HG03521 (cell line): ENCODE results near the gene TBX10.

ENCODE experiments used
- ATAC-seq: cut with Tn5 transposase; IDR thresholded peaks from one replicate; pipeline ENCODE4 v1.9.1; 2021; ENCODE audit warnings: mild to moderate bottlenecking, moderate library complexity; ENCODE audit not compliant: unreplicated experiment

The TBX10 gene

DNA sequence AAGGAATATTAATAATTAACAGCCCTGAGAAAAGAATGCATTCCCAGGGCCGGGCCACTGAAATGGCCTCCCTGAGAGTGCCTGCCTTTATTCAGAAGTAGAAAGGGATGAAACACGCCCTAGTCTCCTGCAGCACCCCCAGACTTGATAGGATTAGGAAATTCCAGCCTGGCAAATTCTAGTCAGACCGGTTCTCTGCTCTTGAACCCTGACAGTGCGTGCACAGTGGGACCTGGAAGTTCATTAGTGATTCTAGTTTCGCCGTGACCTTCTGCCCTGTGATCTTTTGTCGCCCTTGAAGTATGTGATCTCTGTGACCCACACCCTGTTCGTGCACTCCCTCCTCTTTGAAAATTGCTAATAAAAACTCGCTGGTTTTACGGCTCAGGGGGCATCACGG, 58.1 kb downstream of the TBX10 start:
- no peak for ATAC-seq
